Mesenchymal stem cell (in vitro differentiated cells and primary cell): ENCODE results near the gene DDX10.

Experiments
- DNase-seq: peaks from one replicate; pipeline ENCODE4 v3.0.0-alpha.2; 2013
- H2AFZ ChIP-seq: one replicate; pipeline ENCODE4 v1.6.1; 2013; ENCODE audit warnings: low read depth, mild to moderate bottlenecking, control low read depth, inconsistent platforms, low read length, moderate library complexity
- H2AK5ac ChIP-seq: 2 replicates; pipeline ENCODE4 v1.6.1; 2013; ENCODE audit warnings: low read length, moderate library complexity, mild to moderate bottlenecking, inconsistent platforms; ENCODE audit not compliant: severe bottlenecking
- H2BK120ac ChIP-seq: one replicate; pipeline ENCODE4 v1.6.1; 2013; ENCODE audit warnings: low read depth, mild to moderate bottlenecking, inconsistent platforms, low read length, moderate library complexity
- H2BK12ac ChIP-seq, 2 experiments: one replicate each; pipeline ENCODE4 v1.6.1; 2013; ENCODE audit warnings: inconsistent platforms in 2 of 2, low read length in 2 of 2, mild to moderate bottlenecking in 2 of 2, moderate library complexity in 2 of 2, control low read depth in 1 of 2
- H2BK15ac ChIP-seq: one replicate; pipeline ENCODE4 v1.6.1; 2013; ENCODE audit warnings: mild to moderate bottlenecking, low read depth, inconsistent platforms; ENCODE audit not compliant: poor library complexity, severe bottlenecking
- H2BK5ac ChIP-seq: 2 replicates; pipeline ENCODE4 v1.6.1; 2013; ENCODE audit warnings: low read depth, mild to moderate bottlenecking, low read length, control low read depth, inconsistent platforms; ENCODE audit not compliant: poor library complexity, severe bottlenecking
- H3K14ac ChIP-seq, 2 experiments: one replicate each; pipeline ENCODE4 v1.6.1; 2013; ENCODE audit warnings: inconsistent platforms in 2 of 2, low read length in 2 of 2, control low read depth in 1 of 2, mild to moderate bottlenecking in 1 of 2, moderate library complexity in 1 of 2
- H3K18ac ChIP-seq, 2 experiments: one replicate each; pipeline ENCODE4 v1.6.1; 2013; ENCODE audit warnings: inconsistent platforms in 2 of 2, low read length in 2 of 2, control low read depth in 1 of 2, low read depth in 1 of 2, mild to moderate bottlenecking in 1 of 2
- H3K23ac ChIP-seq, 2 experiments: one replicate each; pipeline ENCODE4 v1.6.1; 2013; ENCODE audit warnings: inconsistent platforms in 2 of 2, low read length in 2 of 2, mild to moderate bottlenecking in 2 of 2, moderate library complexity in 2 of 2, control low read depth in 1 of 2
- H3K27ac ChIP-seq: 2 replicates; pipeline ENCODE4 v1.5.1; 2013; ENCODE audit warnings: mild to moderate bottlenecking, moderate library complexity, low read length, control low read depth, inconsistent platforms; ENCODE audit not compliant: poor library complexity, severe bottlenecking
- H3K27me3 ChIP-seq, 2 experiments: 2 replicates each; pipeline versions ENCODE4 v1.6.1 to v1.7.0; 2013; ENCODE audit warnings: low read length in 2 of 2, mild to moderate bottlenecking in 2 of 2, moderate library complexity in 2 of 2, control low read depth in 1 of 2, inconsistent platforms in 1 of 2; ENCODE audit not compliant: control insufficient read depth in 1 of 2, insufficient read depth in 1 of 2
- H3K36me3 ChIP-seq, 2 experiments: 2 replicates each; pipeline versions ENCODE4 v1.6.1 to v1.7.0; 2013; ENCODE audit warnings: low read length in 2 of 2, control low read depth in 1 of 2, inconsistent platforms in 1 of 2, low read depth in 1 of 2, mild to moderate bottlenecking in 1 of 2; ENCODE audit not compliant: insufficient read depth in 2 of 2, control insufficient read depth in 1 of 2
- H3K4ac ChIP-seq, 2 experiments: one replicate each; pipeline ENCODE4 v1.6.1; 2013; ENCODE audit warnings: inconsistent platforms in 2 of 2, low read length in 2 of 2, mild to moderate bottlenecking in 2 of 2, moderate library complexity in 2 of 2, control low read depth in 1 of 2, low read depth in 1 of 2
- H3K4me1 ChIP-seq: 2 replicates; pipeline ENCODE4 v1.6.1; 2013; ENCODE audit warnings: low read depth, low read length, control low read depth; ENCODE audit not compliant: control insufficient read depth, insufficient read depth
- H3K4me2 ChIP-seq: 2 replicates; pipeline ENCODE4 v1.6.1; 2013; ENCODE audit warnings: low read length, mild to moderate bottlenecking, inconsistent platforms; ENCODE audit not compliant: poor library complexity, severe bottlenecking
- H3K4me3 ChIP-seq, 2 experiments: 2 replicates each; pipeline versions ENCODE4 v1.5.1 to v1.7.0; 2013; ENCODE audit warnings: low read length in 2 of 2, mild to moderate bottlenecking in 2 of 2, control low read depth in 1 of 2, low read depth in 1 of 2; ENCODE audit not compliant: insufficient read depth in 1 of 2
- H3K79me1 ChIP-seq: replicated peaks from 2 replicates; pipeline ENCODE4 v1.6.1; 2013; ENCODE audit warnings: mild to moderate bottlenecking, control low read depth, low read length, inconsistent platforms; ENCODE audit not compliant: poor library complexity, severe bottlenecking
- H3K9ac ChIP-seq: 2 replicates; pipeline ENCODE4 v1.7.0; 2013; ENCODE audit warnings: mild to moderate bottlenecking, low read length, moderate library complexity
- H3K9me3 ChIP-seq: 2 replicates; pipeline ENCODE4 v1.7.0; 2013; ENCODE audit warnings: mild to moderate bottlenecking, low read length; ENCODE audit not compliant: control insufficient read depth
- H4K8ac ChIP-seq: one replicate; pipeline ENCODE4 v1.6.1; 2013; ENCODE audit warnings: inconsistent platforms, mild to moderate bottlenecking, low read length, moderate library complexity
- H4K91ac ChIP-seq: one replicate; pipeline ENCODE4 v1.6.1; 2013; ENCODE audit warnings: mild to moderate bottlenecking, low read length, inconsistent platforms
- WGBS: methylation state at CpG from one replicate; pipeline ENCODE4 v1.1.7; 2013; ENCODE audit warnings: mixed read lengths; 5-methylcytosine and 5-hydroxymethylcytosine counted together

Gene DDX10

DNA sequence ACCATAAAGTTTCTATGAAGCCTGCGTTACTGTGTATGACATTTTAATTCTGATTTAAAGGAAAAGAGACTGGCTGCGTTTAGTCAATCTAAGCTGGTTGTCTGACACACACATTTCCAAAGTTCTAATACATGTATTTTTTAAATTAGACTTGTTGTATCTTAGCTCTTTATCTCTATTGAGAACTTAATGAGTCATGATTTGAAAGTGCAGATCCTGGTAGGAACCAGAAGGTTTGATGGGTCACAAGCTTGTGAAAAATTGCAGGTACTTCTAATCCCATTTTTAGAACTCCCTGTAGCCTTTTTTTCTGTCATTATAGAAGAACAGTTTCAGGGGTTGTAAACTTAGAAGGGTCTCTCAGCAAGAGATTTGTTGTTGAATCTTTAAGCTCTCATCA lies 210.3 kb downstream of the DDX10 start:
- Histone ChIP-seq H3K27ac (no peak overlapping the region), H3K18ac (no peak overlapping the region), H2BK12ac (no peak overlapping the region), H3K14ac (no peak overlapping the region), H4K91ac (no peak overlapping the region), H2AK5ac (no peak overlapping the region), H3K4me3 (no peak overlapping the region), H2BK15ac (no peak overlapping the region), H3K79me1 (peaks cover 9% of the 10 kb centered on the region), H3K9me3 (no peaks in the 10 kb centered on the region), H2AFZ (no peak overlapping the region), H4K8ac (no peak overlapping the region), H2BK5ac (no peak overlapping the region), H3K23ac (no peak overlapping the region), H3K27me3 (no peaks in the 10 kb centered on the region), H2BK120ac (no peak overlapping the region), H3K4ac (no peak overlapping the region), H3K4me2 (no peak overlapping the region), H3K9ac (no peak overlapping the region), H3K4me1 (peaks cover 3% of the 10 kb centered on the region), H3K36me3 (no peaks in the 10 kb centered on the region)
- WGBS, result no CpG with 5 or more reads among the region's 2 CpGs
- no peak for DNase-seq

DNA sequence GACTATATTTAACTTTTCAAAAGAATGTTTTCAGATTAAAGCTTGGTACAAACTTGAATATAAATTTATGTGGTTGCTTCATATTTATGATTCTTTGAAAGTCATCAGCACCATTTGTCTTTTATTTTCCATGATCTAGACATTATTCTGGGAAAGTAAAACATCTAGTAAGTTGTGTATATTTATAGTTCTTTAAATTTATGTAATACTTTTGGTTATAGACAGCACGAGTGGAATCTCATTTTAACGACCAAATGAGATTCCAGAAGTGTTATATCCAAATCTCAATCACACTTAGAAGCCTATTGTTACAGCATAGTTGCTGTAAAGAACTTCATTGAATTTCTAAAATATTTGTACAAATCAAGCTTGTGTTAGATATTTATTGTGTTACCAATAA lies 212.3 kb downstream of the DDX10 start:
- H2AFZ ChIP-seq, result no peak overlapping the region
- H3K36me3 ChIP-seq, result no peaks in the 10 kb centered on the region
- no peak overlapping the region for H3K4me2 ChIP-seq
- no peak overlapping the region for H4K8ac ChIP-seq
- H3K4me1 ChIP-seq, result no peaks in the 10 kb centered on the region
- no peak overlapping the region for H3K23ac ChIP-seq
- H3K14ac ChIP-seq, result no peak overlapping the region
- no peaks in the 10 kb centered on the region for H3K27me3 ChIP-seq
- no peak overlapping the region for H2BK15ac ChIP-seq
- H4K91ac ChIP-seq, result no peak overlapping the region
- H3K27ac ChIP-seq, result no peak overlapping the region
- no peak overlapping the region for H2BK5ac ChIP-seq
- H2BK12ac ChIP-seq, result no peak overlapping the region
- H3K4me3 ChIP-seq, result no peak overlapping the region
- no peak overlapping the region for H3K9ac ChIP-seq
- no peaks in the 10 kb centered on the region for H3K9me3 ChIP-seq
- no peak overlapping the region for H2AK5ac ChIP-seq
- peaks cover 8% of the 10 kb centered on the region for H3K79me1 ChIP-seq
- H3K4ac ChIP-seq, result no peak overlapping the region
- H3K18ac ChIP-seq, result no peak overlapping the region
- DNase-seq, result no peak
- no peak overlapping the region for H2BK120ac ChIP-seq
- no CpG with 5 or more reads among the region's 2 CpGs for WGBS

DNA sequence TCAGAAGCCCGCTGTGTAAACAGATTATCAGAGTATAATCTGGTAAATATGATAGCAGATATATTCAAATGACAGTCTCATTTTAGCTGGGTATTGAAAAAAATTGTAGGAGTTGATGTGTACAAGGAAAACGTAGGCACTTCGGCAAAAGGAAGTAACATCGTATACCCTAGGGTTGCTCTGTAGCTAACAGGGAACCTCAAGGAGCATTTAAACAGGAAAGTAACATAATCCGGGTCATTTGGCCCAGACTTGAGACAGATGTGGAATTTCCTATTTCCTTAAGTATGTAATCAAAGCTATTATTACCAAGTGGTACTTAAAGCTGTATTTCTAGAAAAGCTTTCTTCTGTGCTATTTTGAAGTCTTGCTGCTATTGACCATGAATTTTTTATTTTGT lies 215.6 kb downstream of the DDX10 start:
- H3K9ac ChIP-seq, result no peak overlapping the region
- no peaks in the 10 kb centered on the region for H3K27me3 ChIP-seq
- no peak overlapping the region for H3K27ac ChIP-seq
- no peak overlapping the region for H3K18ac ChIP-seq
- no peak overlapping the region for H2BK5ac ChIP-seq
- H3K4me3 ChIP-seq, result no peak overlapping the region
- H3K14ac ChIP-seq, result no peak overlapping the region
- H2AK5ac ChIP-seq, result no peak overlapping the region
- no peak overlapping the region for H3K4ac ChIP-seq
- H4K91ac ChIP-seq, result no peak overlapping the region
- no peaks in the 10 kb centered on the region for H3K36me3 ChIP-seq
- H2BK12ac ChIP-seq, result no peak overlapping the region
- H3K4me1 ChIP-seq, result no peaks in the 10 kb centered on the region
- no peak overlapping the region for H2BK120ac ChIP-seq
- no peak overlapping the region for H2AFZ ChIP-seq
- no peak overlapping the region for H2BK15ac ChIP-seq
- no peaks in the 10 kb centered on the region for H3K9me3 ChIP-seq
- no peak overlapping the region for H3K4me2 ChIP-seq
- WGBS, result 36% methylated on average over 3 of the region's 5 CpGs
- no peak overlapping the region for H3K23ac ChIP-seq
- no peak overlapping the region for H4K8ac ChIP-seq
- no peak for DNase-seq
- peaks cover 14% of the 10 kb centered on the region for H3K79me1 ChIP-seq

DNA sequence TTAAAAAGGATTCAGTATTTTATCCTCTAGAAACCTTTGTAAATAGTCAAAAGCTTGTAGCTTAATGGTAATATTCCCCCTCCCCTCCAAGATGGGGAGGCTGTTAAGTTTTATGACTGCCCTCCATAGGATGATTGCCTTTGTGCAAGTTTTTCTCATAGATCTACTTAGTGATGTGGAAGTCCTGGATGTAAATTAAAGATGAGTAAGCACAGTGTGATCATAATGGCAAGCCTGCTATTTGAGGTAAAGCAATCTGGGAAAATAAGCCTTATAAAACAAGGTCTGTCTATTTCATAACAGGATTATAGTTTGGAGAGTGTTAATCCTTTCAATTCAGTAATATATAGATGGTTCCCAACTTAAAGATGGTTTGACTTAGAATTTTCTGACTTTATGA lies 216.3 kb downstream of the DDX10 start:
- Histone ChIP-seq H3K27ac (no peak overlapping the region), H2AK5ac (no peak overlapping the region), H2BK120ac (no peak overlapping the region), H2BK5ac (no peak overlapping the region), H3K4me3 (no peak overlapping the region), H3K4ac (no peak overlapping the region), H2BK15ac (no peak overlapping the region), H3K23ac (no peak overlapping the region), H3K4me2 (no peak overlapping the region), H4K8ac (no peak overlapping the region), H4K91ac (no peak overlapping the region), H2AFZ (no peak overlapping the region), H3K9ac (no peak overlapping the region), H3K79me1 (peaks cover 12% of the 10 kb centered on the region), H2BK12ac (no peak overlapping the region), H3K27me3 (no peaks in the 10 kb centered on the region), H3K9me3 (no peaks in the 10 kb centered on the region), H3K4me1 (no peaks in the 10 kb centered on the region), H3K36me3 (no peaks in the 10 kb centered on the region), H3K18ac (peak overlapping the region in 1 of 2 experiments; percentile 77), H3K14ac (no peak overlapping the region)
- DNase-seq, result no peak
